GM19372 (cell line): ENCODE data around the gene MUC4.

Experiments used
- ATAC-seq: cut with Tn5 transposase; IDR thresholded peaks from one replicate; pipeline ENCODE4 v1.9.1; 2021; ENCODE audit warnings: mild to moderate bottlenecking, low read depth, moderate library complexity; ENCODE audit not compliant: unreplicated experiment

MUC4 gene

GRCh38 chr3:195763843-195764825, 47.6 kb downstream of the MUC4 start:
- ATAC-seq: no peak

- no peak for ATAC-seq
Measured at GRCh38 chr3:195763076-195763830, 48.5 kb downstream of the MUC4 start.

- ATAC-seq: no peak
Measured at GRCh38 chr3:195762611-195763010, 49.1 kb downstream of the MUC4 start.

GRCh38 chr3:195762249-195762585, 49.5 kb downstream of the MUC4 start:
- ATAC-seq: no peak

GRCh38 chr3:195761567-195762248, 50.0 kb downstream of the MUC4 start:
- ATAC-seq: no peak

- no peak for ATAC-seq
Measured at GRCh38 chr3:195761123-195761566, 50.6 kb downstream of the MUC4 start.

- no peak for ATAC-seq
Measured at GRCh38 chr3:195760345-195761122, 51.2 kb downstream of the MUC4 start.

- no peak for ATAC-seq
Measured at GRCh38 chr3:195758721-195759353, 52.9 kb downstream of the MUC4 start.

GRCh38 chr3:195757827-195758226, 53.9 kb downstream of the MUC4 start:
- ATAC-seq: no peak

- no peak for ATAC-seq
Measured at GRCh38 chr3:195757438-195757770, 54.3 kb downstream of the MUC4 start.

- ATAC-seq: no peak
Measured at GRCh38 chr3:195755791-195756676, 55.7 kb downstream of the MUC4 start.

- no peak for ATAC-seq
Measured at GRCh38 chr3:195755391-195755790, 56.3 kb downstream of the MUC4 start.

GRCh38 chr3:195754906-195755305, 56.8 kb downstream of the MUC4 start:
- no peak for ATAC-seq

GRCh38 chr3:195754141-195754540, 57.6 kb downstream of the MUC4 start:
- no peak for ATAC-seq

GRCh38 chr3:195753581-195753980, 58.1 kb downstream of the MUC4 start:
- no peak for ATAC-seq

- ATAC-seq: no peak
Measured at GRCh38 chr3:195752546-195753331, 59.0 kb downstream of the MUC4 start.

GRCh38 chr3:195752066-195752465, 59.7 kb downstream of the MUC4 start:
- ATAC-seq: no peak

GRCh38 chr3:195751560-195751959, 60.2 kb downstream of the MUC4 start:
- ATAC-seq: no peak
